Testis (tissue), 3 donors: Measurements from ENCODE around the gene SLC38A2. TPM values are rescaled to one million over a fixed set of nuclear protein-coding genes. Genes with fewer than 3 reads are reported as not detected.
A peak's percentile ranks its signal among the peaks of the same experiment; 100 is the strongest.

ENCODE experiments used
- DNase-seq: peaks from one replicate; pipeline ENCODE4 v3.0.0-alpha.2; 2019
- H3K27ac ChIP-seq, 2 donors: fragments of 200-600 bp; sonication (generic); one replicate each; pipeline ENCODE4 v1.5.1; 2019
- H3K27me3 ChIP-seq: fragments of 200-600 bp; sonication (generic); one replicate; pipeline ENCODE4 v1.5.1; 2019
- H3K36me3 ChIP-seq: fragments of 200-600 bp; sonication (generic); one replicate; pipeline ENCODE4 v1.5.1; 2017; ENCODE audit warnings: low read depth; ENCODE audit errors: missing control alignments
- H3K4me1 ChIP-seq: fragments of 200-600 bp; sonication (generic); one replicate; pipeline ENCODE4 v1.5.1; 2019
- H3K4me3 ChIP-seq, 2 donors: fragments of 200-600 bp; sonication (generic); one replicate each; pipeline ENCODE4 v1.5.1; 2017 to 2019
- H3K9me3 ChIP-seq: fragments of 200-600 bp; sonication (generic); one replicate; pipeline ENCODE4 v1.5.1; 2017
- POLR2A ChIP-seq: fragments of 450-650 bp; IDR thresholded peaks from one replicate; pipeline ENCODE4 v1.6.1; 2017; ENCODE audit warnings: antibody characterized with exemption, mild to moderate bottlenecking, moderate library complexity
- WGBS, 2 donors: methylation state at CpG; one replicate each; pipeline ENCODE4 v1.1.5; 2018; 5-methylcytosine and 5-hydroxymethylcytosine counted together
- intact Hi-C: fragments of 100-400 bp; cut with DNase I; formaldehyde crosslinking; loops from one replicate; pipeline ENCODE4 v1.15.1; 2023; ENCODE audit warnings: low total_unique reads
- polyA plus RNA-seq: library from polyadenylated mRNA; stranded (reverse); fragments of 350-450 nt; fragmentation: Illumina TruSeq; extraction: RNeasy Lipid Tissue Mini Kit (QIAGEN cat#74804); gene quantifications from one replicate; pipeline ENCODE4 v1.2.3, GENCODE V29; 2014; ENCODE audit warnings: low read depth, low replicate concordance; ENCODE audit not compliant: insufficient read depth
- total RNA-seq, 2 donors: library from RNA; depleted of rRNA; stranded (reverse); fragments of >200 nt; gene quantifications; one replicate each; pipeline ENCODE4 v1.2.3, GENCODE V29; 2016
- TF ChIP-seq, protein P1 (sequence below), 3 experiments: fragments of 450-650 bp in 2 of 3; fragments of 200-600 bp in 1 of 3; sonication (generic) in 1 of 3; IDR thresholded peaks; one replicate each; pipeline ENCODE4 v1.5.1; 2016 to 2019; ENCODE audit warnings: antibody characterized with exemption in 3 of 3, mild to moderate bottlenecking in 2 of 3, moderate library complexity in 1 of 3

The SLC38A2 gene
- total and polyA plus RNA-seq, 3 donors from 2014 or later: 56.4 to 220 (median 151) TPM

DNA sequence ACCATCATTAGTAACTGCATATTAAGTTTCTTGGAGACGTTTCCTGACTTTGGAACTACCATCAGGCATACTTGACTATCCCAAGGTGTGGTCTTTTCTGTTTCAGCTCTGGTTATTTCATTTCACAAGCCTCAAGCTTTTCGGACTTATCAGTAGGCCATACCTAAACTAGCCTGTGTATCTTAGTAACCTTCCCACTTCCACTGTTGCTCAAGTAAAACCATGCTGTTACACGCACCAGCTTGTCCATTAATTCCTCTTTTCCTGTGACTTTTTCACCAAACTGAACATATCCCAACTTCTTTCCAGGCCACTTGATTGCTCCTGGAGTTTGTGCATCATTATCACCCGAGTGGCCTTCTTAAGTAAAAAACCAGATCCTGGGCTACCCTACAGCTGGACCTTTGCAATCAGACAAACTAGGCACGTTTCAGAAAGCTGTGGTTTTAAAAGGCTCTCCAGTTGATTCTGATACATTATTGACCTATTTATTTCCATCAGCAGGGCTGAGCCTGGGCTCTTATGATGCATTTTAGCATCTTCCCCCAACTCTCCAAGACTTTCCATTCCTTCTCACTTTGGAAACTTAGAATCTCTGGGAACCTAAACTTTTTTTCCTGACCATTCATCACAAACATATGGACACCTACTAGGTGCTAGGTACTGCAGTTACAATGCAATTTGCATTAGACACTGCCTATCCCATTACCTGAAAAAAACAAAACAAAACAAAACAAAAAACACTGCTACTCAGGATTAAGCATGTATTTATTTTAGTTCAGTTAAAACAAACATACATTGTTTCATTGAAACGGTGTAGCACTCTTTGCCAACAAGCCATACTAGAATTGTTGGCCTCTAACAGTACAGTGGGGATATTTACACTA is 14.9 kb downstream of the SLC38A2 start:
- Histone ChIP-seq H3K4me1 (no peaks in the 10 kb centered on the region), H3K27me3 (no peaks in the 10 kb centered on the region), H3K36me3 (no peaks in the 10 kb centered on the region), H3K9me3 (no peaks in the 10 kb centered on the region), H3K27ac (no peak overlapping the region), H3K4me3 (no peak overlapping the region)
- intact Hi-C loops: no loop called here
- 41 to 44% methylated on average over 6 of the region's 6 CpGs for WGBS, 2 donors
- no peak for DNase-seq
- TF ChIP-seq POLR2A: no peak
- TF ChIP-seq, protein P1, sequence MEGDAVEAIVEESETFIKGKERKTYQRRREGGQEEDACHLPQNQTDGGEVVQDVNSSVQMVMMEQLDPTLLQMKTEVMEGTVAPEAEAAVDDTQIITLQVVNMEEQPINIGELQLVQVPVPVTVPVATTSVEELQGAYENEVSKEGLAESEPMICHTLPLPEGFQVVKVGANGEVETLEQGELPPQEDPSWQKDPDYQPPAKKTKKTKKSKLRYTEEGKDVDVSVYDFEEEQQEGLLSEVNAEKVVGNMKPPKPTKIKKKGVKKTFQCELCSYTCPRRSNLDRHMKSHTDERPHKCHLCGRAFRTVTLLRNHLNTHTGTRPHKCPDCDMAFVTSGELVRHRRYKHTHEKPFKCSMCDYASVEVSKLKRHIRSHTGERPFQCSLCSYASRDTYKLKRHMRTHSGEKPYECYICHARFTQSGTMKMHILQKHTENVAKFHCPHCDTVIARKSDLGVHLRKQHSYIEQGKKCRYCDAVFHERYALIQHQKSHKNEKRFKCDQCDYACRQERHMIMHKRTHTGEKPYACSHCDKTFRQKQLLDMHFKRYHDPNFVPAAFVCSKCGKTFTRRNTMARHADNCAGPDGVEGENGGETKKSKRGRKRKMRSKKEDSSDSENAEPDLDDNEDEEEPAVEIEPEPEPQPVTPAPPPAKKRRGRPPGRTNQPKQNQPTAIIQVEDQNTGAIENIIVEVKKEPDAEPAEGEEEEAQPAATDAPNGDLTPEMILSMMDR (IDR thresholded peaks at IDR 0.05): no peak

GRCh38 chr12:46356655-46357437 is 15.7 kb downstream of the SLC38A2 start:
- 62 to 75% methylated on average over 5 of the region's 5 CpGs for WGBS, 2 donors
- Histone ChIP-seq H3K4me1 (no peaks in the 10 kb centered on the region), H3K27me3 (no peaks in the 10 kb centered on the region), H3K36me3 (no peaks in the 10 kb centered on the region), H3K9me3 (no peaks in the 10 kb centered on the region), H3K4me3 (no peak overlapping the region), H3K27ac (no peak overlapping the region)
- TF ChIP-seq, protein P1 (IDR thresholded peaks at IDR 0.05): no peak
- TF ChIP-seq POLR2A: no peak
- intact Hi-C loops: no loop called here
- DNase-seq: no peak

DNA sequence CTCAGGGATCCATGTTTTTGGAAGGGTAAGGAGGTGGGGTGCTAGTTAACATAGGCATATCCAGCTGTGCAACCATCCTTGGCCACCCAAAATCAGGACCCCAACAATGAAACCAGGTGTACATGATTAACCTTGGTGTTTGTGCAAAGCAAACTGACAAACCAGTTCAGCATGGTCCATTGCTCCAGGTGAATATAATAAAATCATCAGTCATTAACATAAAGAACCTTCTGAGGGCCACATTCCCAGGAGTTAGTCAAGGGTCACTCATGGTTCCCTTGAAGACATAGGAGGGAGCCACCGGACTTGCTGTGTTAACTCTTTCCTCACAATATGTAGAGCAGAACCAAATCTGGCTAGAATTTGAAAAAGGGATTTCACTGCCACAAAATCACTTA is 17.8 kb downstream of the SLC38A2 start:
- TF ChIP-seq, protein P1 (IDR thresholded peaks at IDR 0.05): no peak
- no peak for TF ChIP-seq POLR2A
- Histone ChIP-seq H3K36me3 (no peaks in the 10 kb centered on the region), H3K9me3 (no peaks in the 10 kb centered on the region), H3K4me3 (no peak overlapping the region), H3K27me3 (no peaks in the 10 kb centered on the region), H3K27ac (no peak overlapping the region), H3K4me1 (no peaks in the 10 kb centered on the region)
- 44 to 67% methylated on average over 1 of the region's 1 CpG for WGBS, 2 donors
- intact Hi-C loops: no loop called here
- no peak for DNase-seq

DNA sequence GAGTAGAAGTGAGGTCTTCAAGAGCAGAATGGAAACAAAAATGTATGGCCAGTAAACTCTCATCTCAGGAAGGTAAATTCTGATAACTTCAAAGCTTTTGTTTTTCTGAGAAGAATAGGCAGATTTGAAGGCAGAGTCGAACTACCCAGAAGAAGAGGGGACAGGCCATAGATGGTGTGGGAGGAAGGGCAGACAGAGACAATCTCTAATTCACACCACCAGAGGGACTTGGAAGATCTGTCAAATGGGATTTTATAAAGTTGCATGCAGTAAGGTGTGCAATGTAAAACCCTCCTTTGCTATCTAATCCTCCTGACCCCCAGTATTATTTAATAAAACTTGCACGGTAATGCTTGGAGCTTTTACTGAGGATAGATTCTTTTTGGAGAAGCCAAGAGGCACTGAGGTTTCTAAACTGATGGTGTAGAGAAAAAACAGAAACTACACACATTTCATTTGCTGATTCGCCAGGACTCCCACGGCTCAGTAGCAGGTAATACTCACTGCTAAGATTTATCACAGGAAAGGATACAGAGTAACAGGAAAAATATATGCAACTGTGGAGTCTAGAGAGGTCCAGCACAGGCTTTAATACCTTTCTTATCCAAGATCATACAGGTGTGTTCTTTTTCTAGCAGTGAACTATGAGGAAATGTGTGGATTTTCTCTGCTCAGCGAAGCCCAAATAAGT is 18.3 kb downstream of the SLC38A2 start:
- Histone ChIP-seq H3K36me3 (no peaks in the 10 kb centered on the region), H3K27ac (no peak overlapping the region), H3K4me3 (no peak overlapping the region), H3K27me3 (no peaks in the 10 kb centered on the region), H3K4me1 (no peaks in the 10 kb centered on the region), H3K9me3 (no peaks in the 10 kb centered on the region)
- WGBS, 2 donors: 72 to 77% methylated on average over 5 of the region's 5 CpGs
- DNase-seq: no peak
- intact Hi-C loops: no loop called here
- TF ChIP-seq, protein P1 (IDR thresholded peaks at IDR 0.05): peak in 1 of 3 experiments; percentile 6
- no peak for TF ChIP-seq POLR2A
